HepG2 (cell line): ENCODE data around the gene PRR22. TPM values are rescaled to one million over a fixed set of nuclear protein-coding genes. Genes with fewer than 3 reads are reported as not detected.

Experiments
- HNRNPK ChIP-seq: fragments of 200-400 bp; formaldehyde crosslinking; IDR thresholded peaks from 2 replicates; pipeline ENCODE4 v1.6.1; 2018; ENCODE audit warnings: low read length, low read depth, moderate library complexity, mild to moderate bottlenecking; ENCODE audit not compliant: poor library complexity, severe bottlenecking
- SSRP1 ChIP-seq: IDR thresholded peaks from 2 replicates; pipeline ENCODE4 v1.6.1; 2016; ENCODE audit warnings: control low read depth
- ZBTB44 ChIP-seq: sonication (generic); formaldehyde crosslinking; IDR thresholded peaks from 2 replicates; pipeline ENCODE4 v1.4.0; 2020; ENCODE audit warnings: missing genetic modification reagents
- ZFP62 ChIP-seq: sonication (generic); formaldehyde crosslinking; IDR thresholded peaks from 2 replicates; pipeline ENCODE4 v1.4.0; 2020; ENCODE audit warnings: missing genetic modification reagents
- ZNF292 ChIP-seq: sonication (generic); formaldehyde crosslinking; IDR thresholded peaks from 2 replicates; pipeline ENCODE4 v1.8.1; 2022; ENCODE audit warnings: mild to moderate bottlenecking, low read depth, missing genetic modification reagents, borderline replicate concordance
- polyA plus RNA-seq, 8 experiments: library from polyadenylated mRNA; depleted of rRNA in 3 of 8; stranded (reverse) in 7 of 8; unstranded in 1 of 8; fragments of >200 nt; fragmentation: Illumina TruSeq in 4 of 8; extraction: Trizol in 4 of 8; gene quantifications; 2 replicates each; pipeline versions ENCODE4 v1.2.1 to v1.2.3, GENCODE V29; 2011 to 2016; ENCODE audit warnings: low read depth in 4 of 8, missing spikeins in 1 of 8, mixed read lengths in 1 of 8; ENCODE audit not compliant: insufficient read depth in 1 of 8
- total RNA-seq, 5 experiments: library from RNA; depleted of rRNA; stranded (reverse); fragments of >200 nt; fragmentation: Illumina TruSeq; extraction: Trizol; gene quantifications; 2 replicates each; pipeline ENCODE4 v1.2.3, GENCODE V29; 2016; ENCODE audit warnings: low read depth in 1 of 5
- TF ChIP-seq, protein P1 (sequence below): sonication (generic); formaldehyde crosslinking; IDR thresholded peaks from 2 replicates; pipeline ENCODE4 v1.4.0; 2020; ENCODE audit warnings: mild to moderate bottlenecking, missing genetic modification reagents
- TF ChIP-seq, protein P2 (sequence below), 2 experiments: sonication (generic) in 1 of 2; formaldehyde crosslinking in 1 of 2; IDR thresholded peaks; 2 replicates each; pipeline versions ENCODE4 v1.4.0 to v1.6.1; 2018 to 2020; ENCODE audit warnings: missing genetic modification reagents in 2 of 2, borderline replicate concordance in 1 of 2, low read depth in 1 of 2, mild to moderate bottlenecking in 1 of 2, missing biosample characterization in 1 of 2

The PRR22 gene
- total and polyA plus RNA-seq, 2 of the 13 experiments (the other 11 are each of a cell fraction or from before 2014, with no cell fraction given) = 0.84 to 2.3 TPM

- TF ChIP-seq ZBTB44 (CRISPR knock-in tag) (no peak), HNRNPK (peak; percentile 61), ZFP62 (CRISPR knock-in tag) (no peak), SSRP1 (CRISPR knock-in tag) (no peak), ZNF292 (CRISPR knock-in tag) (peak; percentile 13; the same call in 1 of the 2 replicates)
- TF ChIP-seq, protein P1, sequence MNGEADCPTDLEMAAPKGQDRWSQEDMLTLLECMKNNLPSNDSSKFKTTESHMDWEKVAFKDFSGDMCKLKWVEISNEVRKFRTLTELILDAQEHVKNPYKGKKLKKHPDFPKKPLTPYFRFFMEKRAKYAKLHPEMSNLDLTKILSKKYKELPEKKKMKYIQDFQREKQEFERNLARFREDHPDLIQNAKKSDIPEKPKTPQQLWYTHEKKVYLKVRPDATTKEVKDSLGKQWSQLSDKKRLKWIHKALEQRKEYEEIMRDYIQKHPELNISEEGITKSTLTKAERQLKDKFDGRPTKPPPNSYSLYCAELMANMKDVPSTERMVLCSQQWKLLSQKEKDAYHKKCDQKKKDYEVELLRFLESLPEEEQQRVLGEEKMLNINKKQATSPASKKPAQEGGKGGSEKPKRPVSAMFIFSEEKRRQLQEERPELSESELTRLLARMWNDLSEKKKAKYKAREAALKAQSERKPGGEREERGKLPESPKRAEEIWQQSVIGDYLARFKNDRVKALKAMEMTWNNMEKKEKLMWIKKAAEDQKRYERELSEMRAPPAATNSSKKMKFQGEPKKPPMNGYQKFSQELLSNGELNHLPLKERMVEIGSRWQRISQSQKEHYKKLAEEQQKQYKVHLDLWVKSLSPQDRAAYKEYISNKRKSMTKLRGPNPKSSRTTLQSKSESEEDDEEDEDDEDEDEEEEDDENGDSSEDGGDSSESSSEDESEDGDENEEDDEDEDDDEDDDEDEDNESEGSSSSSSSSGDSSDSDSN (CRISPR knock-in tag) = peak; percentile 63
- TF ChIP-seq, protein P2, sequence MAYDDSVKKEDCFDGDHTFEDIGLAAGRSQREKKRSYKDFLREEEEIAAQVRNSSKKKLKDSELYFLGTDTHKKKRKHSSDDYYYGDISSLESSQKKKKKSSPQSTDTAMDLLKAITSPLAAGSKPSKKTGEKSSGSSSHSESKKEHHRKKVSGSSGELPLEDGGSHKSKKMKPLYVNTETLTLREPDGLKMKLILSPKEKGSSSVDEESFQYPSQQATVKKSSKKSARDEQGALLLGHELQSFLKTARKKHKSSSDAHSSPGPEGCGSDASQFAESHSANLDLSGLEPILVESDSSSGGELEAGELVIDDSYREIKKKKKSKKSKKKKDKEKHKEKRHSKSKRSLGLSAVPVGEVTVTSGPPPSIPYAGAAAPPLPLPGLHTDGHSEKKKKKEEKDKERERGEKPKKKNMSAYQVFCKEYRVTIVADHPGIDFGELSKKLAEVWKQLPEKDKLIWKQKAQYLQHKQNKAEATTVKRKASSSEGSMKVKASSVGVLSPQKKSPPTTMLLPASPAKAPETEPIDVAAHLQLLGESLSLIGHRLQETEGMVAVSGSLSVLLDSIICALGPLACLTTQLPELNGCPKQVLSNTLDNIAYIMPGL (CRISPR knock-in tag; IDR thresholded peaks at IDR 0.05; ENCODE audit: borderline replicate concordance in 1 of 2, low read depth in 1 of 2) = peak; percentile 91 to 98; a peak in 3 of 4 replicates
Measured at GRCh38 chr19:5803752-5804515, 19.4 kb upstream of the PRR22 start (continued).
